ENCODE measurements around the gene CDH4.

The CDH4 gene

GRCh38 chr20:61322151-61322865 is 70.2 kb downstream of the CDH4 start:
- in situ Hi-C loops (cut with MboI; ENCODE audit: low sequenced_read_pairs), result no loop called here

- in situ Hi-C loops (cut with MboI; ENCODE audit: low sequenced_read_pairs), result no loop called here
Measured at GRCh38 chr20:61324906-61325305, 72.8 kb downstream of the CDH4 start.

- in situ Hi-C loops (cut with MboI; ENCODE audit: low sequenced_read_pairs), result no loop called here
Measured at GRCh38 chr20:61325718-61326117, 73.7 kb downstream of the CDH4 start.

GRCh38 chr20:61328911-61329558 is 77.0 kb downstream of the CDH4 start:
- in situ Hi-C loops (cut with MboI; ENCODE audit: low sequenced_read_pairs), result no loop called here

DNA sequence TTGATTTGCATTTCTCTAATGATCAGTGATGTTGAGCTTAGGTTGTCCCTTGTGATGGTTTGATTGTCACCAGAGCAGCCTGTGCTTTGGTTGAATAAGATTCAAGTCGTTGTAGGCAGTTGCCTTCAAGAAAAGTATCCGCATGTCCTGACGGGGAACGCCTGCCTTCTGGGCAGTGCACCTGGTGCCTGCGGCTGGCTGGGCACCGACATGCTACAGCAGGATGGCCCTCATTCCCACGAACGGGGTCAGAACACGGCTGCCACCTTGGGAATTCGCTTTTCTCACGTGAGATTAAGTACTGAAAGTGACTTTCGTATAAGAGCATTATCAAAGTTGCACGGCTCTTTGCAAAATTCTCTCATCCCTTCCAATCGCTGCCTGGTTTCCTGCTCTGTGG is 78.4 kb downstream of the CDH4 start:
- in situ Hi-C loops (cut with MboI; ENCODE audit: low sequenced_read_pairs), result no loop called here

DNA sequence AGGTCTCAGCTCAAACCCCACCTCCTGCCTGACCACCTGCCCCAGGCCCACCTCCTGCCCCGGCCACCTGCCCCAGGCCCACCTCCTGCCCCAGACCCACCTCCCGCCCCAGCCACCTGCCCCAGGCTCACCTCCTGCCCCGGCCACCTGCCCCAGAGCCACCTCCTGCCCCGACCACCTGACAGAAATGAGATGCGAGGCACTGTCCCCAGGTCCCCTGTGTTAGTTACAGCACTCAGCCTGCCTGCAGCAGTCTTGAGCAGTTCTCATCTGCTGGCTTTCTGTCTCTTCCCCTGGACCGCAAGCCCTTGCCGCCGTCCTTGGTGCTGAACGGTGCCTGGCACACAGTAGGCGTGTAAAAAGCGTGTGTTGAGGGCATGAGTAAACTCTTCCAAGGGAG is 79.5 kb downstream of the CDH4 start:
- in situ Hi-C loops (cut with MboI; ENCODE audit: low sequenced_read_pairs), result no loop called here

GRCh38 chr20:61332016-61332975 is 80.2 kb downstream of the CDH4 start:
- in situ Hi-C loops (cut with MboI; ENCODE audit: low sequenced_read_pairs), result no loop called here

DNA sequence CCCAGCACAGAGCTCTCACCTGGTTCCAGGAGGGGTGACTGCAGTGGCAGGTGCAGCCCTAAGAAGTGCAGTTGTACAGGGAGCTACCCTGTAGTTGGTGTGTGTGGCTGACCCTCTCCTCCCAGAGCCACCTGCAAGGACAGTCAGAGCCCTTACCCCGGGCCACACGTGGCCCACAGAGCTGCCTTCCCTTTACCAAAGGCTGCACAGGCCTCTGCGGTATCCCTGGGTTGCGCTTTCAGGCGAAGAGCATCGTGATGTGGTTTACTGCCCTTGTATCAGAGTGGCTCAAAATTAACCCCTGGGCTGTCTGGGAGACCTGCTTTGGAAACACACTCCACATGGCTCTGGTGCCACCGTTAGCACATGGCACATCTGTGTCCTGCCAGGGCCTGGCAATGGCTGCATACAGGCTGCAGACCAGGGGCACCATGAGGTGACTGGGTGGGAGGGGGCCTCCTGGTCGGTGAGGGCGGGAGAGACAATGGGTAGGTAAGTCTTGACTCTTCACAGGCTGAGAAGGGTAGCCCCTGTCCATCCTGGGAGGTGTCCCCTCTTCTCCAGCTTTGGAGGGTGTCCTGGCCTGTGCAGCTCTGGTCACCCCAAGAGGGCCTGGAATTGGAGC is 81.5 kb downstream of the CDH4 start:
- in situ Hi-C loops (cut with MboI; ENCODE audit: low sequenced_read_pairs), result no loop called here

- in situ Hi-C loops (cut with MboI; ENCODE audit: low sequenced_read_pairs), result no loop called here
Measured at GRCh38 chr20:61340157-61340556, 88.1 kb downstream of the CDH4 start.

DNA sequence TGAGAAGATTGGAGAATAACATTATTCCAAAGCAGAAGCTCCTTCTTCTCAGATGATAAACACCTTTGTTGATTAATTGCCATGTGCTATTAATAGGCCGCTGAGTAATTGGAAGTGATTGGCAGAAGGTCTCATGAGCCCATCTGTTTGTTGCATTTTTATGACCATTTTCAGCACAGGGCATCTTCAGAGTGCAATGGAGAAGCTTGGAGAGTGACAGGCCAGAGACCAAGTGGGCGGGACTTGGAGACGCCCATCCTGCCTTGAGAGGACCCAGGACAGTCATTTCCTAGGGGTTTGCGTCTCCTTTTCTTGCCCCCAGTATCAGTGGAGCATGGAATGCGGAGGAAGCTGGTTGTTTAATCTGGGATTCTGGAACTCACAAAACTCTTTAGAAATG is 89.5 kb downstream of the CDH4 start:
- in situ Hi-C loops (cut with MboI; ENCODE audit: low sequenced_read_pairs), result no loop called here

- in situ Hi-C loops (cut with MboI; ENCODE audit: low sequenced_read_pairs), result no loop called here
Measured at GRCh38 chr20:61343934-61344333, 91.9 kb downstream of the CDH4 start.

DNA sequence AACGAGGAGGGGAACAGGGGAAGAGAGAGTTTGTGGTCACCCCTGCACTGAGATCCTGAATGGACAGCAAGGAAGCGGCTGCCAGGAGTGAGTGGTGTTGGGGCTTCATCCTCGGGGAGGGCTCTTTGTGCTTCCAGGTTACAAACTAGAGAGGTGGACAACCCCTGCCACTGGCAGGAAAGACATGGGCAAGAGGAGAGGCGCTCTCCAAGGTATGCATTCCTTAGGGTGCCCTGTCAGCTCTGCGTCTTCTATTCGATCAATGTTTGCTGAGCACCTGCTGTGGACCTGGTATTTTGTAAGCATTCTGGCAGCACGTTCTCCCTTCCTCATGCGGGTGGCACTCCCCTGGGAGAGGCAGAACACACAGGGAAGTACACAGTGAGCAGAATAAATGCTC is 93.6 kb downstream of the CDH4 start:
- in situ Hi-C loops (cut with MboI; ENCODE audit: low sequenced_read_pairs), result no loop called here

DNA sequence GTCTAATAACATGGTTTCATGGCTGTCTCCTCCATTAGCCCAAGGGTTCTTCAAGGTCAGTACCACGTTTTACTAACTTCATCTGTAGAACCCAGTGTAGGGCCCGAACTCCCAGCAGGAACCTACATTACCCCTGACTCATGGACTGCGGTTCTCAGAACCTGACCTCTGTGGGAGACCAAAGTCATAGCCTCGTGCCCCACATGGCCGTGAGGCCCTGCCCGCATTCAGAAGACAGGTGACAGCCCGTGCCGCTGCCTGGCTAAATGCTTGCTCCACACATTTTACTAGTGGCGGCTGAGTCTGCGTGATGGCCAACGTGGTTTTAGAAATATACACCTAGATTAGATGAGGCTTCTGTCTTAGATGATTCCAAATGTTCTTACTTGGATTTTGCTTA is 94.9 kb downstream of the CDH4 start:
- in situ Hi-C loops (cut with MboI; ENCODE audit: low sequenced_read_pairs), result no loop called here

DNA sequence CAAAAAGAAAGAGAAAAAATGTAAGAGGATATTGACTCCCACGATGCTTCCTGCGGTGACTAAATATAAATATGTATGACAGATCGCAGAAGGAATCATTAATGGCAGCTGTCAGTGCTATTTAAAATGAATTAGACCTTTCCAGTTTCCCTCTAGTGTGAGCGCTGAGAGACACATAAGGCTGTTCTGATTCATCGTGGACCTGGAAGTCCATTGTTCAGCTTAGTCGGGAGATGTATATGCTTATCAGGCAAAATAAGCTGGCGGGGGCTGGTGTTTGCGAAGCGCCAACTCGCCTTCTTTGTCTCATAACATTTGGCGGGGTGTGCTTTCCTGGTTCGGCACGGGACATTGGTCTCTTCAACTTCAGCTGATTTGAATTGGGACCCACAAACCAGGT is 95.4 kb downstream of the CDH4 start:
- in situ Hi-C loops (cut with MboI; ENCODE audit: low sequenced_read_pairs), result no loop called here

DNA sequence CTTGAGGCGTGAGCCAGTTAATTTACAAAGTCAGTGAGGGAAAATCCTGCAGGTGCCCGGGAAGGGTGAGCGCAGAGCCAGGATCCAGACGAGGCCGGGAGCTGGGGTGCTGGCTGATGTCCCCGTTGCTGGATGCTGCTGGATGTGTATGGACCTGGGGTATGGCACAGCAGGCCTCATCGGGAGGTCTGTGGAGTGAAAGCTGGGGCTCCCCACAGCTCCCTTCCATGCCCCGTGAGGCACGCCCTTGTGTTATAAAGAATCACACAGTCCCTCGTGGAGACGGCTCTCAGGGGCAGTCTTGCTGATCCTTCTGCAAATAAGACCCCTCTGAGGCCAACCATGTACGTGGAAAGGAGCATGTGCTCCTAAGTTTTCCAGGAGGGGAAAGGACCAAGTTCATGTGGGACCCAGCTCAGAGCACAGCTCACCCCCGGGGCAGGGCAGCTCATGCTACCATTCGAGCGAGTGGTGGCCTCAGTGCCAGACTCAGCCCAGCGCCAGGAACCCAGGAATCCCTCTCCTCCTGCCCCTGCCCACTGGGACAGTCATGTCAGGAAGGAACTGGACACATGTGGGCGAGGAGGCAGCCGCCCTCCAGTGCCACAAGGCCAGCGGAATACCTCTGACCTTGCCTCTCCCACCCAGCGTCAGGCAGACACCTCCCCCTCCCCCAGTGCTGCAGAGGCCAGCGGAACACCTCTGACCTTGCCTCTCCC is 97.5 kb downstream of the CDH4 start:
- in situ Hi-C loops (cut with MboI; ENCODE audit: low sequenced_read_pairs), result no loop called here

DNA sequence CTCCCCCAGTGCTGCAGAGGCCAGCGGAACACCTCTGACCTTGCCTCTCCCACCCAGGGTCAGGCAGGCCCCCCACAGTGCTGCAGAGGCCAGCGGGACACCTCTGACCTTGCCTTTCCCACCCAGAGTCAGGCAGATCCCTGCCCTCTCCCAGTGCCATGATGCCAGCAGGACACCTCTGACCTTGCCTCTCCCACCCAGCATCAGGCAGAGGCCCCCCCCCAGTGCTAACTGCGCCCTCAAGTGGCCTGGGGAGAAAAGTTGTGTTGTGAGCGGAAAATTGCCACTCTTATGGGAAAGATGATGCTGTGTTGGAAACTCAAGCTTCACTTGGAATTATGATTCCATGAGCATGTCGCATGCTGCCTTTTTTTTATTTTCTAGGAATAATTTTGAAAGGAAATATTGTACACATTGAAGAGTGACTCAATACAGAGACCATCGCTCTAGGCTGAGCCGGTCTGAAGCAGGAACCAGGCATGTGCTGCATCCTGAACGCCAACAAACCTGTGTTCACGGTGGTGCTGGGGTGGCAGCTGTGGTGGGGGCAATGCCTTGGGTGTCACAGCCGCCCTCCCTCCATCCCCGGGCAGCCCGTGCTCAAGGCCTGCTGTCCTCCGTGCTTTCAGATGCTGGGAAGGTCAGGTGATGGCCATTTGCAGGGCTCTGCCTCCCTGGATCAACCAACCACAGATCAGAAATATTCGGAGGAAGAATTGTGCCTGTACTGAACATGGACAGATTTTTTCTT is 98.6 kb downstream of the CDH4 start:
- in situ Hi-C loops (cut with MboI; ENCODE audit: low sequenced_read_pairs), result no loop called here

DNA sequence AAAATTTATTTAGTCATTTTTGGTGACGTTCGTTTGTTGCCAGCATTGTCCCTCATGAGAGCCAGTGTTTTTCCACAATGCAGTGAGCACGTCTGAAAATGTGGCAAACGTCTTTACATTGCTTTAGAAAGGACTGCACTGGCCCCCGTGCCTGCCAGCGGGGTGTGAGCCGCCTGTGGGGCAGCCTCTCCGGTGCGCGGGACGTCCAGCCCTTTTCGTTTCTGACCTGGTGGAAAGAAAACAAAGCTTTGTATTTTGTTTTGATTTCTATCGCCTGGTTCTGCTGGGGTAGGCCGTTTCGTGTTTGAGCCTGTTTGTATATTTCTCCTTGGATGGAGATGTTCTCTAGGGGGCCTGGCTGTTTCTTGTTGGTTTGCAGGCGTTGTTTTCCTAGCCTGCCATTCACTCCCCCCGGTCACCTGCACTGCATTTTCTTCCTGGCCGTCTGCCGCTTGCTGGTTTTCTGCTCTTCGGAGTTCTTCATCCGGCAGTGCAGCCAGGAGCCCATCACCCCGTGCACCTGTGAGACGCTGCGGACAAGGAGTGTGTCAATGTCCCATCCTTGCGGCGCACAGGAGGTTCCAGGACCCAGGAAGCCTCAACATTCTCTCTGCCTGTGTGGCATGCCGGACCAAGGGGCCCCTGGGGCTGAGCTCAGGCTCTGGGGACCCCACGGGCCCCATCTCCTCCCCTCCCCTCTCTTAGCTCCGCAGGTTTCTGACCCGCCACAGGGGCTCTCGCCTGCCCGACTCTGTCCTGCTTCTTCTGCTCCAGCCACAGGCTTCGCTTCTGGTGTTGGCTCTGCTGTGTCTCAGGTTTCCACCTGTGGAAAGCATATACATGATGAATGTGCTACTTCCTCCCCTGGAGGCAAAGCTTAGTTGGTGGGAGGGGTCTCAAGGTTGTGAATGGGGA is 100.5 kb downstream of the CDH4 start:
- in situ Hi-C loops (cut with MboI; ENCODE audit: low sequenced_read_pairs), result no loop called here

DNA sequence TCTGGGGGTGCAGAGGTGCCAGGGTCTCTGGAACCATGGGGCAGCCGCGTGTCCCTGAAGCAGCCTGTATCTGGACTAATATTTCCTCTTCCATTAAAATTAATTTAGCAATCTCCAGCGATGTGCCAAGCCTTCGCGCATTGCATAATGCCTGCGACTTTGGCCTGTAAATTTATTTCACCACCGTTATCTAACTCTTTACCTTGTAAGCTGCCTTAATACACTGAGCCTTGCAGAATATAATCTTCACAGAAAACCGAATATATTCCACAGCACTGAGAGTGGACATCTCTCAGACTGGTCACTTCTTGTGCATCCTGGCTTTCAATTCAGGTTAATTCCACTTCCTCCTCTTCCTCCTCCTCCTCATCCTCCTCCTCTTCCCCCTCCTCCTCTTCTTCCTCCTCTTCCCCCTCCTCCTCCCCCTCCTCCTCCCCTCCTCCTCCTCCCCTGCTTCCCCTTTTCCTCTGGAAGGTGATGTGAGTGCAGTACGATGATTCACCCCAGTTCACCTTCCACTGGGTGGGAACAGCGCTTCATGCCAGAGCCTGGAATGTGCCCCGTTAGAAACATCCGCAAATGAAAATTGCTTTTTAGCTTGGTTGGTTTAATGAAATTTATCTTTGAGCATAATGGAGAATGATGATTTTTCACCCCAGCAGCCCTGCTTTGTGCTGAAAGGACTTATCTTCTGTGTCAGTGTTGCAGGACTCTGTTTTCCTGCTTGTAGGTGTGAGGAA is 101.4 kb downstream of the CDH4 start:
- in situ Hi-C loops (cut with MboI; ENCODE audit: low sequenced_read_pairs), result no loop called here

All from HL-60/S4 treated with phorbol 12-myristate 13-acetate at 8.2 ng/mL for 4 days and 3 days (cell line).